ENCODE measurements around the gene ATG4B. TPM values are rescaled to one million over a fixed set of nuclear protein-coding genes. Genes with fewer than 3 reads are reported as not detected.

ATG4B gene
- total RNA-seq, 4 donors from 2014 or later = 50.5 to 173 (median 88.0) TPM

DNA sequence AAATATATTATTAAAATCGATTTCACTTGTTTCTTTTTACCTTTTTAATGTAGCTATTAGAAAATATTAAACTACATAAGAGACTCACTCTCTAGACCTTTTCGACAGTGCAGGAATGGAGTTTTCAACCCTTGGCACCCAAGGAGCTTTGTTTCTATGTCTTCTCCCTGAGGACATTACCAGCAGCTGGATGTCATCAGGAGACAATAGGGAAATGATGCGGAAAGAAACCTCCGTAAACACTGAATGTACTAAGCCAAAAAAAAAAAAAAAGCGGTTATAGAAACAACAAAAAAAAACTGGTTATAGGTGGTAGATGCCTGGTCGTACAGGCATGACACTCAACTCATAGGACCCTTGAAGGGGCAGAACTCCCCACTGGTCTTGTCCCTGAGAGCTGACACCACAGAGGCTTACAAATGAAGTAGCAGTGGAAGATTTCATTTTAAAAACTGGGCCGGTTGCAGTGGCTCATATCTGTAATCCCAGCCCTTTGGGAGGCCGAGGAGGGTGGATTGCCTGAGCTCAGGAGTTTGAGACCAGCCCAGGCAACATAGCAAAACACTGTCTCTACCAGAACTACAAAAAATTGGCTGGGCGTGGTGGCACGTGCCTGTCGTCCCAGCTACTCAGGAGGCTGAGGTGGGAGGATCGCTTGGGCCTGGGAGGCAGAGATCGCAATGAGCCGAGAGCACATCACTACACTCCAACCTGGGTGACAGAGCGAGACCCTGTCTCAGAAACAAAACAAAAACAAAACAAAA lies 24.3 kb upstream of the ATG4B start:
- Histone ChIP-seq H3K4me3 (no peak overlapping the region), H3K9me3 (no peaks in the 10 kb centered on the region), H3K27ac (peak overlapping the region; percentile 30), H3K27me3 (no peaks in the 10 kb centered on the region), H3K36me3 (peaks cover 5% of the 10 kb centered on the region), H3K4me1 (peaks cover 38% of the 10 kb centered on the region)
- TF ChIP-seq POLR2AphosphoS5 (IDR thresholded peaks at IDR 0.05) = no peak
- TF ChIP-seq, protein P1, sequence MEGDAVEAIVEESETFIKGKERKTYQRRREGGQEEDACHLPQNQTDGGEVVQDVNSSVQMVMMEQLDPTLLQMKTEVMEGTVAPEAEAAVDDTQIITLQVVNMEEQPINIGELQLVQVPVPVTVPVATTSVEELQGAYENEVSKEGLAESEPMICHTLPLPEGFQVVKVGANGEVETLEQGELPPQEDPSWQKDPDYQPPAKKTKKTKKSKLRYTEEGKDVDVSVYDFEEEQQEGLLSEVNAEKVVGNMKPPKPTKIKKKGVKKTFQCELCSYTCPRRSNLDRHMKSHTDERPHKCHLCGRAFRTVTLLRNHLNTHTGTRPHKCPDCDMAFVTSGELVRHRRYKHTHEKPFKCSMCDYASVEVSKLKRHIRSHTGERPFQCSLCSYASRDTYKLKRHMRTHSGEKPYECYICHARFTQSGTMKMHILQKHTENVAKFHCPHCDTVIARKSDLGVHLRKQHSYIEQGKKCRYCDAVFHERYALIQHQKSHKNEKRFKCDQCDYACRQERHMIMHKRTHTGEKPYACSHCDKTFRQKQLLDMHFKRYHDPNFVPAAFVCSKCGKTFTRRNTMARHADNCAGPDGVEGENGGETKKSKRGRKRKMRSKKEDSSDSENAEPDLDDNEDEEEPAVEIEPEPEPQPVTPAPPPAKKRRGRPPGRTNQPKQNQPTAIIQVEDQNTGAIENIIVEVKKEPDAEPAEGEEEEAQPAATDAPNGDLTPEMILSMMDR (IDR thresholded peaks at IDR 0.05) = no peak
- TF ChIP-seq POLR2A (IDR thresholded peaks at IDR 0.05) = no peak
- no peak for TF ChIP-seq EP300 (IDR thresholded peaks at IDR 0.05)
- 69% methylated on average over 15 of the region's 15 CpGs for WGBS
- DNase-seq (ENCODE audit: low spot score in 2 of 2) = no peak

DNA sequence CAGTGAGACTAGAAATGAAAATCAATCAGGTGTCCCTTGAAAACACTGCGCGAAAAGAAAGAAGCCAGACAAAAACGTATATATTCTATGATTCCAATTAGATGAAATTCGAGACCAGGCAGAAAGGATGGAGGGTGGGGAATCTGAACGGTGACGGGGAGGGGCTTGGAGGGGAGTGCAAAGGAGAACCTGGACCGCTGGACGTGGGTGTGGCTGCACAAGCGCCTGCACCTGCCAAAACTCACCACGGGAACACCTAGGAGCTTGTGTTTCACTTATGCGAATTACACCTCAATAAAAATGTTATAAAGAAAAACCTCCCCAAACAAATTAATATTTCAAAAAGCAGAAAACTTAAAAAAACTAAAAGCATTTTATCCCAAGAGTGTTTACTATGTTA lies 22.5 kb upstream of the ATG4B start:
- peaks cover 29% of the 10 kb centered on the region for H3K4me1 ChIP-seq
- no peak overlapping the region for H3K27ac ChIP-seq
- DNase-seq (ENCODE audit: low spot score in 2 of 2) = no peak
- no peak overlapping the region for H3K4me3 ChIP-seq
- no peaks in the 10 kb centered on the region for H3K9me3 ChIP-seq
- TF ChIP-seq POLR2A (IDR thresholded peaks at IDR 0.05) (no peak), EP300 (IDR thresholded peaks at IDR 0.05) (no peak), POLR2AphosphoS5 (IDR thresholded peaks at IDR 0.05) (no peak)
- TF ChIP-seq, protein P1 (IDR thresholded peaks at IDR 0.05) = no peak
- no peaks in the 10 kb centered on the region for H3K27me3 ChIP-seq
- 71% methylated on average over 11 of the region's 11 CpGs for WGBS
- H3K36me3 ChIP-seq = peaks cover 6% of the 10 kb centered on the region

DNA sequence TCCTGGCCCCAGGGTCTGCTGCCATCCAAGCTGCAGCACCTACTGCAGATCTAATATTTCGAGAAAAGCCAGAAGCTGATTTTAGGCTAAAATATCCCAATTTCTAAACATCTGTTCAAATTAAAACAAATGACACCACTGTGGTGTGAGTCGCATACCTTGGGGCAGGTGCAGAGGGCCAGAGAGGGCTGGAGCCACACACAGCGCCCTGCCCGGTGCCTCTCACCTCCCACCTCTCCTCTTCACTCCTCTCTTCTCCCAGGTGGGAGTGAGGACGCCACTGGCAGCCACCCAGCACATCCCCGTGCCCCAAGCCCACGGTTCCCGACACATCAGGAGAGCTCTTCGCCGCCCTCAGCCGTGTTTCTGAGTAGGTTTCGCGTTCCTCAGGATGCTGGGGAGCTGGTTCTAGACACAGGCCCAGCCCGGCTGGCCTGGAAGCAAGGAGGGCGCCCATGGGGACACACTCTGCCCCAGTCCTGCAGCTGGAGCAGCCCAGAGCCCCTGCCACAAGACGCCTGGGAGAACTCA lies 21.9 kb upstream of the ATG4B start:
- TF ChIP-seq, protein P1 (IDR thresholded peaks at IDR 0.05) = no peak
- Histone ChIP-seq H3K4me1 (peaks cover 23% of the 10 kb centered on the region), H3K9me3 (no peaks in the 10 kb centered on the region), H3K36me3 (peaks cover 6% of the 10 kb centered on the region), H3K27me3 (no peaks in the 10 kb centered on the region), H3K27ac (no peak overlapping the region), H3K4me3 (no peak overlapping the region)
- WGBS = 92% methylated on average over 15 of the region's 16 CpGs
- DNase-seq (ENCODE audit: low spot score in 2 of 2) = no peak

DNA sequence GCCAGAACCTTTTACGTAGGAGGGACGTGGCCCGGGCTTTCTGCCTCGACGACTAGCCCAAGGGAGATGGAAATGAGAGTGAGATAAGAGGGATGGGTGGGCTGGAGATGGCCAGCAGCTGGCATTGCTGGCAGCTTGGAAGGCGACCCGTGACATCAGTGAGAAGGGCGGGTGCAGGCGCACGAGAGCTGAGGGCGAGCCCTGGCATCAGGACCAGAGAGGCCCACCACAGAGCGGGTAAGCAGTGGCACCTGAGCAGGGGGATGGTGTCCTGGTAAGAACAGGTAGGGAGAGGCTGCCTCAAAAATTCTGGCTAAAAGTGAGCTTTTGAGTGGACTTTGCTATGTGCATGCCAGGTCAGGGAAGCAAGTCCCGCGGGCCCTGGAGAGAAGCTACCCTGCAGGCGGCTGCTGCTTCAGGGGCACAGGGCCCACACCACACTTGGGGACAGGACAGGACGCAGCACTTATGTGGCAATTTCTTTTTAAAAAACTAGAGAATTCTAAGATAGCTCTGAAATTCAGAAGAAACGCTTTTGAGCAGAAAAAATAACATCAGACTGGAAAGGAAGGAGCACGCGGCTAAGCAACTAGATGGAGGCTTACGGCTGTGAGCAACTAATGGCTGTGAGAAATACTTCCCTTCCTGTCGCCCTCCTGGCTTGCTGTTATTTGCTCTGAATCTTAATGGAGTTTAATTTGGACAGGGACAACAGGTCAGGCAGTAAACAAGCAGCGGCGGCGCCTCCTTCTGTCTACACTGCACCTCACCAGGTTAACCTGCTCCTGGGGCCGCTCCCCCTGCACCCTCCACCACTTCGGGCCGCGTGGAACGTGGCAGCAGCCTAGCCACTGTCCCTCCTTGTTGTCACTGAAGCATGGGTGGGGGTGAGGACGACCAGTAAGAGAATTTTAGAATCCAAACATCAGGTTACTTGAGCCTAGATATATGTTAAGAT lies 21.0 kb upstream of the ATG4B start:
- no peaks in the 10 kb centered on the region for H3K9me3 ChIP-seq
- no peak overlapping the region for H3K27ac ChIP-seq
- H3K27me3 ChIP-seq = no peaks in the 10 kb centered on the region
- no peak for DNase-seq (ENCODE audit: low spot score in 2 of 2)
- peaks cover 6% of the 10 kb centered on the region for H3K36me3 ChIP-seq
- H3K4me3 ChIP-seq = peak overlapping the region; percentile 34
- WGBS = 92% methylated on average over 30 of the region's 30 CpGs
- TF ChIP-seq EP300 (IDR thresholded peaks at IDR 0.05) (no peak), POLR2AphosphoS5 (IDR thresholded peaks at IDR 0.05) (no peak), POLR2A (IDR thresholded peaks at IDR 0.05) (no peak)
- TF ChIP-seq, protein P1 (IDR thresholded peaks at IDR 0.05) = no peak
- H3K4me1 ChIP-seq = peaks cover 17% of the 10 kb centered on the region

Measured in suprapubic skin (tissue), 4 donors.